Measurements from ENCODE around the gene SURF2.

Gene SURF2

DNA sequence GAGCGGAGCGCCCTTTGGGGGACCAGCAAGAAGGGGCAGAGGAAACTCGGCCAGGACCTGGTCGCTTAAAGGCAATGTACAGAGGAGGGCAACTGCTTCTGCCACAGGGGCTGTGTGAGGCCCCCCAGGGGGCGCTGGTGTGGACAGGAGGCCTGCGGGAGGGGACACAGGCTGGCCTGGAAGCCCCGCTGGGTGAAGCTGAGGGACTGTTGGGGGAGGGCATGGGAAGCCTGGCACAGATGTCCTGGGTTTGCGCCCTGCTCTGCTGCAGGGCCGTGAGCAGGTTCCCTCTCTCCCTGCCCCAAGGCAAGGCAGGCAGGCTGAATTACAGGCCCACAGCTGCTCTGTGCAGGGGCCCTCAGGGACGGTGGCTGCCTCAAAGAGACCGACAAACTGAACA is 13.8 kb upstream of the SURF2 start:
- in situ Hi-C loops (cut with MboI; ENCODE audit: low sequenced_read_pairs, unreplicated experiment): no loop called here
- TF ChIP-seq CTCF (IDR thresholded peaks at IDR 0.05; ENCODE audit: borderline replicate concordance, control extremely low read depth, extremely low read depth, insufficient read depth, missing control alignments): peak; percentile 19
- DNase-seq (ENCODE audit: low spot score): no peak

- in situ Hi-C loops (cut with MboI; ENCODE audit: low sequenced_read_pairs, unreplicated experiment): no loop called here
- TF ChIP-seq CTCF (IDR thresholded peaks at IDR 0.05; ENCODE audit: borderline replicate concordance, control extremely low read depth, extremely low read depth, insufficient read depth, missing control alignments): no peak
- no peak for DNase-seq (ENCODE audit: low spot score)
Observed at GRCh38 chr9:133344071-133344470, 12.3 kb upstream of the SURF2 start.

GRCh38 chr9:133344979-133345378 is 11.4 kb upstream of the SURF2 start:
- in situ Hi-C loops (cut with MboI; ENCODE audit: low sequenced_read_pairs, unreplicated experiment): no loop called here
- TF ChIP-seq CTCF (IDR thresholded peaks at IDR 0.05; ENCODE audit: borderline replicate concordance, control extremely low read depth, extremely low read depth, insufficient read depth, missing control alignments): no peak
- DNase-seq (ENCODE audit: low spot score): no peak

- in situ Hi-C loops (cut with MboI; ENCODE audit: low sequenced_read_pairs, unreplicated experiment): no loop called here
- TF ChIP-seq CTCF (IDR thresholded peaks at IDR 0.05; ENCODE audit: borderline replicate concordance, control extremely low read depth, extremely low read depth, insufficient read depth, missing control alignments): no peak
- no peak for DNase-seq (ENCODE audit: low spot score)
Observed at GRCh38 chr9:133345596-133345995, 10.8 kb upstream of the SURF2 start.

DNA sequence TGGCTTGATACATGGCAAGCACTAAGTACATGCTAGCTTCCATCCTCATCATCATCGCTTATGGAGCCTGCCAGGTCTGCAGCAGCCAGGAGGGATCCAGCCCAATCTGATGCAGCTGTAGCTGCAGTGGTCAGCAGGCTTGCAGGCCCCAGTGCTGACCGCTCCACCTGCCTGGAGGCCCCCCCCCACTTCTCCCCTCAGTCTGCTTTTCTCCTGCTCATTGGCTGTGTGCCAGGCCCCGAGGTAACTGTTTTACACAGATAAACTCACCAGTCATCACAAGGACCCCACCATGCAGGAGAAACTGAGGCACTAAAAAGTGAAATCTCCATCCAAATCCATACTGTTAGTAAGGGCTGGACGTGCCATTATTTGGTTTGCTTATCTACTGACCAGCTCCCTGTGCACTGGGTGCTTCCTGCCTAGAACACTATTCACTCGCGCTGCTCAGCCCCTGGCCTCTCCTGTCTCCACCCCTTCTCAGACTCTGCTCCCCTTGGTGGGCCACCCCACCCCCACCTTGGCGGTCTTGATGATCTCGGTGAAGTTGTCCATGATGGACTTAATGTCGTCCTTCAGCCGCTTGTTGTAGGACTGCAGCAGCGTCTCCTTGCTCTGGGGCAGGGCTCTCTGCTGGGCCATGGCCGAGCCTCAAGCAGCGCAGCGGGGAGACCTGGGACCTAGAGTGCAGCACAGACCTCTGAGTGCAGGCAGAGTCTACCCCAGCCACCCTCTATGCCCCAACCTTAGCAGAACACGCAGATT is 10.1 kb upstream of the SURF2 start:
- no peak for DNase-seq (ENCODE audit: low spot score)
- in situ Hi-C loops (cut with MboI; ENCODE audit: low sequenced_read_pairs, unreplicated experiment): no loop called here
- TF ChIP-seq CTCF (IDR thresholded peaks at IDR 0.05; ENCODE audit: borderline replicate concordance, control extremely low read depth, extremely low read depth, insufficient read depth, missing control alignments): no peak

GRCh38 chr9:133347515-133347984 is 8.8 kb upstream of the SURF2 start:
- peak; percentile 79 for DNase-seq (ENCODE audit: low spot score)
- TF ChIP-seq CTCF (IDR thresholded peaks at IDR 0.05; ENCODE audit: borderline replicate concordance, control extremely low read depth, extremely low read depth, insufficient read depth, missing control alignments): no peak
- in situ Hi-C loops (cut with MboI; ENCODE audit: low sequenced_read_pairs, unreplicated experiment): no loop called here

Data from GM13976 (cell line).